ENCODE results near the gene TRPM2.

TRPM2 gene

DNA sequence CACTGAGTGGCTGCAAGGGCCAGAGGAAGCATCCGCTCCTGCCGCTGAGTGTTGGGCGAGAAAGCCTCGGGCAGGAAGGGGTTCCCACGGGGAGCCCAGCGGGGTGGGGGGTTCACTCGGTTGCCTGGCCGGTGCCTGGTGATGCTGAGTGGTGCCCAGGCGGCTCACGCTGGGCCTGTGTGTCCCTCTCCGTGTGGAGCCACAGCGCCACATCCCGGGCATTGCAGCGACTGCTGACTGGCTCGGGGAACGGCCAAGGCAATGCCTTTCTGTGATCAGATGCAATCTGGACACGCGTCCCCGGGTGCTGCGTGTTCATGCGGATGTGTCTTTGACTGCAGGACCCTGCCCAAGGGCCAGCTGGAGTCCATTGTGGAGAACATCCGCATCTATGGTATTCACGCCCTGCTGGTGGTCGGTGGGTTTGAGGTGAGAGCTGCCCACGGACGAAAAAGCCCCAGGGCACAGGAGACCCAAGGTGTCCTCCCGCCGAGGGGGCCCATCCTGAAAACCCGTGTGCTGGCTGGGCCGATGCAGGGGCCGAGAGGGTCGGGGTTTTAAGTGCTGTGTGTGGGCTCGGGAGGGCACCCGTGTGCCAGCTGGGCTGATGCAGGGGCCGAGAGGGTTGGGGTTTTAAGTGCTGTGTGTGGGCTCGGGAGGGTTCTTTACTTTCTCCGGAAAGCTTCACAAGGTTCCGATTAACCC, 30.6 kb upstream of the TRPM2 start:
- DNase-seq: no peak

DNA sequence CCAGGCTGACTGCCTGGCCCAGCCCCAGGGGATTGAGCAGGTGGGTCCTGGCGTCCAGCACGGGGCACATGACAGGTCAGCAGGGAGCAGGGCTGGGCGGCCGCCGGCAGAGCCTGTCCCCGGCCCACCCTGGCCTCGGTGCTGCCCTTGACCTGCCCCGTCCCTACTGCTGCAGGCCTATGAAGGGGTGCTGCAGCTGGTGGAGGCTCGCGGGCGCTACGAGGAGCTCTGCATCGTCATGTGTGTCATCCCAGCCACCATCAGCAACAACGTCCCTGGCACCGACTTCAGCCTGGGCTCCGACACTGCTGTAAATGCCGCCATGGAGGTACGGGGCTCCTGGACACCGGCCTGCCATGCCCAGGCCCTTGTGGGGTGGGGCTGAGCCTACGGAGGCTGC, 29.8 kb upstream of the TRPM2 start:
- no peak for DNase-seq

DNA sequence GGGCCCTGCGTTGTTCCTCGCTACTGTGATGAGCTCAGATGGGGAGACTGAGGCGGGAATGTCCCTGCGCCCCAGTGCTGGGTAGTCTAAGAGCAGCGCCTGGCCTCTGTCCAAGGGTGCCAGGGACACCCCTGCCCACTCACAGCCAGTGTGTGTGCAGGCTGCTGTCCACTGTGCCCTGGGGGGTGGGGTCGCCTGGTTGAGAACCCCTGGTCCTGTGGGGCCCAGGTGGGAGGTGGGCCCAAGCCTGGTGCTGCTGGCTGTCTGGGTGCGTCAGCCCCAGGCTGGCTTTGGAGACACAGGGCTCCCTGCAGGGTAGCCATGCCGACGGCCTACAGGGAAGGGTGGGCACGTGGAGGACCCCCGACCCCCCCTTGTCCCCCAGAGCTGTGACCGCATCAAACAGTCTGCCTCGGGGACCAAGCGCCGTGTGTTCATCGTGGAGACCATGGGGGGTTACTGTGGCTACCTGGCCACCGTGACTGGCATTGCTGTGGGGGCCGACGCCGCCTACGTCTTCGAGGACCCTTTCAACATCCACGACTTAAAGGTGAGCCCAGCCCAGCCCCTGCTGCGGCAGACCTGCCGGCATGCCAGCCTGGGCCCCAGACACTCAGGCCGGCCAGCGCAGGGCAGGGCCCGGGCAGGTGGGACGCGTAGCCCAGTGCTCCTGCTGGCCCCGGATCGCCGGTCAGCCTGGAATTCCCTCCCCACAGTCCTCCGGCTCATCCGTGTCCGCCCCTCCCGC, 29.1 kb upstream of the TRPM2 start:
- DNase-seq: no peak

DNA sequence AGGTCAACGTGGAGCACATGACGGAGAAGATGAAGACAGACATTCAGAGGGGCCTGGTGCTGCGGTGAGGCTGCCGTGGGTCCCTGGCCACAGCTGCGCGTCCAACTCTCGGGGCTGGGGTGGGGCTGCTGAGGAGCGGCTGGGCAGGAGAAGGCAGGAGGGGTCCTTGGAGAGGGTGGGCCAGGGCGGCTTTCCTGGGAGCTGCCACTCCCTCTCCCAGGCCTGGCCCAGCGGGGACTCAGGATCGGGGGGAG, 28.6 kb upstream of the TRPM2 start:
- DNase-seq: no peak

DNA sequence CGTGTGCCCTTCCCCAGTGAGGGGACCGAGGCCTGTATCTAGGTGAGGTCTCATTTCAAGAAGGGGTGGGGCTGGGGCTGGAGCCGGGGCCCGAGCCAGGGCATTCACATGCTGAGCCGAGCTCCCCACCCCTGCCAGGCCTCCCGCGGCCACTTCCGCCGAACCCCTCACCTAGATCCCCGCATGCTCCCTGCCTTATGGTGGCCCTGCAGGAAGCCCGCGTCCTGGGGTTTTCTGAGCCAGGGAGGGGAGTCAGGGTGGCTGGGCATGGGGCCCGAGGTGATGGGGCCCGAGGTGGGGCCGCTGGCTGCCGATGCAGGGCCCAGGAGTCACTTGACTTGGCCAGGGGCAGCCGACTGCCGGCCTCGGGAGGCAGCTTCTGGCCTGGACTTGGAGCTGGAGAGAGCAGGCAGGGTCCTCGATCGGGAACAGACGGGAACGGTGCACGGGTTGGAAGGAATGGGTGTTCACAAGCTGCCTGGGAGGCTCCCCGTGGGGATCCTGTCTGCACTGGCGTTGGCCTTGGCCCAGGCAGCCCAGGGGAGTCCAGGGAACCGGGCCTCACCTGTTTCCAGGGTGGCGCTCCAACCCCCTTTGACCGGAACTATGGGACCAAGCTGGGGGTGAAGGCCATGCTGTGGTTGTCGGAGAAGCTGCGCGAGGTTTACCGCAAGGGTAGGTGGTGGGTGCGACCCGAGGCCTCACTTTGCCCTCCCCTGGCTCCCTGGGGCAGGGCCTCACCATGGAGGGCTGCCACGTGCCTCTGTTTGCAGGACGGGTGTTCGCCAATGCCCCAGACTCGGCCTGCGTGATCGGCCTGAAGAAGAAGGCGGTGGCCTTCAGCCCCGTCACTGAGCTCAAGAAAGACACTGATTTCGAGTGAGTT, 27.8 kb upstream of the TRPM2 start:
- no peak for DNase-seq

DNA sequence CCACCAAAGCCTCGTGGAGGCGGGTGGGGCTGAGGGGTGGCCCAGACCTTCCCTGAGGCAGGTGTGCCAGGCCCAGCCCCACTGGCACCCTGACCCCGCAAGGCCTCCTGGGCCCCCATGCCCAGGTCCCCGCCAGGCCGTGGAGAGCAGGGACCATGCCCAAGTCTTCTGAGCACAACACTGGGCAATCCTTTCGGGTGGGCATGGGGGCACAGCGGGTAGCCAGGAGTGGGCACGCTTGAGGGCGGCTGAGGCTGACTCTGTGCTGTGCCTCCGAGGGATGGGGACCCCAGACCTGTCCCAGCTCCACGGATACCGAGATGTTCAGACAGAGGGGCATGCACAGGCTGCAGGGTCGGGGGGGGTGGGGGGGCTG, 27.2 kb upstream of the TRPM2 start:
- DNase-seq: no peak

DNA sequence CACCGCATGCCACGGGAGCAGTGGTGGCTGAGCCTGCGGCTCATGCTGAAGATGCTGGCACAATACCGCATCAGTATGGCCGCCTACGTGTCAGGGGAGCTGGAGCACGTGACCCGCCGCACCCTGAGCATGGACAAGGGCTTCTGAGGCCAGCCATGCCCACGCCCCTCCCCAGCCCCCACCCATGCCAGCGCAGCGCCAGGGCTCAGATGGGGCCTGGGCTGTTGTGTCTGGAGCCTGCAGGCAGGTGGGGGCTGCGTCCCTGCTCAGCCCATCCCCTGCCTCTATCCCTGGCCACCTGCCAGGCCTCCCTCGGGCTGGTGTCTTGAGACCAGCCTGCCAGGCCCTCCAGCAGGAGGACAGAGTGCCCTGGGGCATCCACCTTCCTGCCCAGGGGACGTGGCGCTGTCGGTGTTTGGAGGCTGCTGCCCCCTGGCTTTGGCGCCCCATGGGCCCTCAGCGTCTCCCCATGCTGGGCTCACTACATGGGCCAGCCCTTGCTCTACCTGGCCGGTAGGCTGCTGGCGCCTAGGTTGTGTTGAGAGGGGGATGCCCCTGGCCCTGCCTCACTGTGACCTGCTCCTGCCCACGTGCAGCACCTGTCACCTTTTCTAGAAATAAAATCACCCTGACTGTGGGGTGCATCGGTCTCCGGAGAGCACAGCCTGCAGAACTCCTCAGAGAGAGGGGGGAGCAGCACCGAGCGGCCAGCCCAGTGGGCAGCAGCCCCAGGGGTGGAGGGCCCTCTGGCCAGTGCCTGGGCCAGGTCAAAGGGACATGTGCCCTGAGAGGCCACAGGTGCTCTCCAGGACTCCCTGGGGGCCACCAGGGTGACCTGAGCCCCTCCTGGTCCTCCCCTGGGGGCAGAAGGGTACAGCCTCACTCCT, 26.5 kb upstream of the TRPM2 start:
- DNase-seq: no peak

DNA sequence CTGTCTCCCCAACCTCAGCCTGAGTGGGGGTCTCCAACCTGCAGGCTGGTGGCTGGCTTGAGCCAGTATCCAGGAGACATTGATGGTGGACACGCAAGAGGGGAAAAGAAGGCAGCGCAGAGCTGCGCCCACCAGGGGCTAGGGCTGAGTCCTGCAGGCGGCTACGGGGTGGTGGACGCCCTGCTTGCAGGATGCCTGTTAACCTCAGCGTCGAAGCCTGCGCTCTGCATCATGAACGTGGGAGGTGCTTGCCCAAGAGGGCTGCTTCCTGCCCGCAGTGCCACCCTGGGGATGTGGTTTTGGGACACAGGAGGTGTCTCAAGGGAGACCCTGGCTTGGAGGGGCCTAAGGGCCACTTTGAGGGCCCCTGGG, 25.8 kb upstream of the TRPM2 start:
- no peak for DNase-seq

DNA sequence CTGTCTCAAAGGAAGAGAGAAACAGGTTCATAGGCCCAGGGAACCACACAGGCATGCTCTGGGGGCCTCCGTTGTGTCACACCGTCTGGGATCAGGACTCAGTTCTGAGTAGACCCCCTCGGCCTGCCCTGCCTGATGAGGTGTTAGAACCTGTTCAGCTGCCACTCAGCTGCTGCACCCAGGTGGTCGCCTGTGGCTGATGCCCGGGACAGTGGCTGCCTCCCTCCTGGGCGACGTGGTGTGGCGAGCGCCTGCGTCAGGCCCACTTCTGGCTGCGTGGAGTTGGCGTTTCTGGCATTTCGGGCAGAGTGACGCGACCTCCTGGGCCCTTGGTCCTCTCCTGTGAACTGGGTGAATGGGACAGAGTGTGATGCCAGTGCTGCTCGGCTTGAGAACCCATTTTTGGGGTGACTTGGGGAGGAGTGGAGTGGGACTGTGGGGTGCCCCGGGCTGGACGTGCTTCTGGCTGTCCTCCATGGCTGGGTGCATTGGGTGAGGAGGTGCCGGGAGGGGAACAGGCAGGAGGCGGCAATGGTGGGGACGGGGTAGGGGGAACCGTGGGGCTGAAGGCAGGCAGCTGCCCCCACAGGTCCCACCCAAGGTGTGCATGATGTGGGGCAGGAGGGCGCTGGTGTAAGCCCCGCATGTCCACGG, 25.1 kb upstream of the TRPM2 start:
- DNase-seq: no peak

DNA sequence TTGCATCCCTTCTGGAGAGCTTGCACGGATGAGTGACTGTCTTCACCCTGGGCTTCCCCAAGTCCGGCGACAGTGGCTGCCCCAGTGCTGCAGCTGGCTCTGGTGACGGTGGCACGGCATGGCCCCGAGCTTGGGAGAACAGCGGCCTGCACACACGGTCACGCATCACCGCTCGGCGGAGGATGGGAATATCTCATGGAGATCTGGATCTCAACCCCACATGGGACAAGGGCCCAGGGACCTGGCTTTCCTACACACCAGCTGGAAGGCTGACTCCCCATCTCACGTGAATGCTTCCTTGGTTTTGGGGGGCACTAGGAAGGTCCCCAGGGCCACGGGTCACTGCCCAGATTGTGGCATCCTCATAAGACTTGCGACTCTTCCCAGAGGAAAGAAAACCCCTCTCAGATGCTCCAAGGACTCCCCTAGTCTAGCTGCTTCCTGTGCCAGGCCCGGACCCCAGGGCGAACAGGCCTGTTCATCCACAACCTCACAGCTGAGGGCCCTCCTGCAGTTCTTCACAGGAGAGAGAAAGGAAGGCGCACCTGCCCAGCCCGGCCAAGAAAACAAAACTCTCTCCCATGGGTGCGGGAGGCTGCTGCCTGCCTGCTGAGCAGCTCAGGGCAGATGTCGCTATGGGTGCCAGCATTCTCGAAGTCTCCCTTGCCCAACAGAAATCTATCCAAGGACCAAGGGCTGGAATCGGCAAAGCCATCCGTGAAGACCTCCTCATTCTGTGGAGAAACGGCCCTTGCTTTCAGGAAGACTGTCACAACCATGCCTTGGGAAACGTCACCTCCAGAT, 24.1 kb upstream of the TRPM2 start:
- DNase-seq: no peak

DNA sequence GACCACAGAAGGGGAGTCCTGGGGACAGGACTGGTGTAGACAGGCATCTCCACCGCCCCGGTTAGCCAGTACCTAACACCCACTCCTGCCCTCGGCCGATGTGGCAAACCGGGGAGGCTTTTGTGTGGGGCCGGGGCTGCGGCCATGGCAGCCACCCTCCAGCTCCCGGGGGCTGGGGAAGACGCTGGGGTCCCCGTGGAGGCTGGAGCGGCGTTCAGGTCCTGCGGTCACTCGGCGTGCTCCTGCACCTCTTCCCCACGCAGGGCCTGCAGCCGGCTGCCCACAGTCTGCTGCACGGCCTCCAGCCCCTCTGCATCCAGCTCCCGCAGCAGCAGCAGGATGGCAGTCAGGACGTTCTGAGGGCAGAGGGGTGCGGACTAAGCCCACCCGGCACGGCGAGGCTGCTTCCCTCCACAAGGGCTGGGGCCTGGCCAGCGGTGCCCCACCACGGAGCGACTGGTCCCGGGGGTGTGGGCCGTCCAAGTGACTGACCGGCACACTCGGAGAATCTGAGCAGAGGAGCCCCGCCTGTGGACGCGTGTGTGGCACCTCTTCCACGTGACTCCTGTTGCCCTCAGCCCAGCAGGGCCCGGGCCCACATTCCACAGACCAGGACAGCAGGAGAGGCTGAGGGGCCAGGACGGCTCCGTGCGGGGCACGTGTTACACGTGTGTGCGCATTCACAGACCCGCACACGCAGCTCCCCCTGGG, 23.3 kb upstream of the TRPM2 start:
- DNase-seq: no peak

DNA sequence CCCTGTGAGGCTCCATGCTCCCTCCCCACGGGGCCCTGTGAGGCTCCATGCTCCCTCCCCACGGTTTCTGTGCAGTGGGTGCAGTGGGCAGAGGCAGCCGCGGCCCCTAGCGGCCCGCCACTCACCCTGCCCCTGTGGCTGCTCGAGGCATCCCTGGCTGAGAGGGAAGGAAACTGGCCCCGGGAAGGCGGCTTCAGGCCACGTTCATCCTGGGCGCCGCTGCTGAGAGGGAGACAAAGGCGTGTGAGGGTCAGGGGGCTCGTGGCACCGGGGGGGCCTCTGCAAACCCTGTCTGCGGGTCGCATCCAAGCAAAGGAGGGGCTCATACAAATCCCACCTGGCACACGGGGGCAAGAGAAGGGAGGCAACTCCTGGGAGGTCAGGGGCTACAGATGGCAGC, 22.7 kb upstream of the TRPM2 start:
- no peak for DNase-seq

DNA sequence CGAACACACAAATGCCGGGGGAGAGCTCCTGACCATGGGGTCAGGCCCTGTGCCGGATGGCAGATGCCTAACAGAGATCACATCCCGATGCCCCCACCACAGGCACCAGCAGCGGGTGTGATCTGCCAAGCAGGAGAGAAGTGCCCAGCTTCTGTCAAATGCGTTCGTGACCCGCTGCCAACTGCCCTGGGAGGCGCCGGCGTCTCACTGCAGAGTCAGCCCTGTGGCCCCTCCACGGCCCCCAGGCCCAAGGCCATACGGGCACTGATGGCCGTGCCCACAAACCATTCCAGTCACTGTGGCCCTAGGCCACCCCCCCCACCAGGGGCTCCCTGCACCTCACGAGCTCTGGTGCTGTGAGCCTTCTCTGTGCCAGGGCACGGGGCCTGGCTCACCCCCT, 22.2 kb upstream of the TRPM2 start:
- DNase-seq: no peak

DNA sequence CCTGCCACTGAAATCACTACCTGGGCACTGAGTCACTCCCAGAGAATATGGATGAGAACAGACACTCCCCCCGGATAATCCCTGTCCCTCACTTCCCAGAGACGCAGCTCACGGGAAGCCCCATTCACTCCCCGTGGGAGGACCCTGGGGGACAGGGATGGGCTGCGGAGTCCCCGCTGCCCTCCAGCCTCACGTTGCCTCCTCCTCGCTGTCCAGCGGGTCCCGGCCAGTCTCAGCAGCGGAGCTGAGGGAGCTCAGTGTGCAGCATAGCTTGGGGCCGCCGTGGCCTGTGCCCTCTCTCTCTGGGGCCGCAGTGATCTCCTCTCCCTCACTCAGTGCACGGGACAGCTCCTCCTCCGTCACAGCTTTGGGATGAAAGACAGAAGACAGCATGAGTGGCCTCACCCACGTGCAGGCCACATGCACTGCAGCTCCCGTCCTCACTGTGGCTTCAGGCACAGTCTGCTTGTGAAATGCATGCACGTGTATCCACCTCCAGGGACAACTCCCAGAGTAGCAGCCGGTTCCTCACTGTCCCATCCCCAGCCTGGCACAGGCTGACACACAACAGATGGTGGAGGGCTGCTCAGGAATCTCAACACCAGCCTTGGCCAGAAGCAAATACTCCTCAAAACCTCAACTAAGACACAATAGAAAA, 21.6 kb upstream of the TRPM2 start:
- no peak for DNase-seq

DNA sequence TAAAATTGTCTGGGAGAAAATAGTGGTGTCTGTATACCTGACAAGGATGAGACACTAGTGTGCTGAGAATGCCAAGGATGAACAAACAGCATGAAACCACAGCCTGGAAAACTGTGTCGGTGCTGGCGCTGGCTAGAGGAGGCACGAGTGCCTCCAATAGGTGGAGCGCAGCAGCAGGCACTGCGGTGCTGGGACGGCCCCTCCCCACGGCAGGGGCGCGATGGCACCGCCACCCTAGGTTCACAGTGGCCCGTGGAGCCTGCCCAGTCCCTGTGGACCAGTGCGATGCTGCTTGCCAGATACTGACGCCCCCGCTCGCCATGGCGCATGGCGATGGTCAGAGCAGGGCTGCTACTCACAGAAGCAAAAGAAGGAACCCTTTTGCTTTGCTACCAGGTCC, 21.0 kb upstream of the TRPM2 start:
- no peak for DNase-seq

DNA sequence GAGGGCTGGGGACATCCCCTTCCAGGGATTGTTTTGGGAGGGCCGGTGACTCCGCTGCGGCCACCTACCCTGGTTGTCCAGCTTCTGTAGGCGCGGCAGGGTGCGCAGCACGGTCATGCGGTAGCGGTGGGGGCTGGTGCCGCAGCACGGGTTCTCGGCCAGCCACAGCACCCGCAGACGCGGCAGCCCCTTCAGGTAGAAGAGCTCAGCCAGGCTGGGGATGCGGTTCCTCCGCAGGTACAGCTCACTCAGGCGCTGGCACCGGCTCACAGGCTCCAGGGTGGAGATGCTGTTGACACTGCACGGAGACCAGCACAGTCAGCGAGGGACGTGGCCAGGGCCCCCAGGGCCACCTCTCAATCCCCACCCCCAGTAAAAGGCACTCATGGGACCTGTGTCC, 20.5 kb upstream of the TRPM2 start:
- no peak for DNase-seq

DNA sequence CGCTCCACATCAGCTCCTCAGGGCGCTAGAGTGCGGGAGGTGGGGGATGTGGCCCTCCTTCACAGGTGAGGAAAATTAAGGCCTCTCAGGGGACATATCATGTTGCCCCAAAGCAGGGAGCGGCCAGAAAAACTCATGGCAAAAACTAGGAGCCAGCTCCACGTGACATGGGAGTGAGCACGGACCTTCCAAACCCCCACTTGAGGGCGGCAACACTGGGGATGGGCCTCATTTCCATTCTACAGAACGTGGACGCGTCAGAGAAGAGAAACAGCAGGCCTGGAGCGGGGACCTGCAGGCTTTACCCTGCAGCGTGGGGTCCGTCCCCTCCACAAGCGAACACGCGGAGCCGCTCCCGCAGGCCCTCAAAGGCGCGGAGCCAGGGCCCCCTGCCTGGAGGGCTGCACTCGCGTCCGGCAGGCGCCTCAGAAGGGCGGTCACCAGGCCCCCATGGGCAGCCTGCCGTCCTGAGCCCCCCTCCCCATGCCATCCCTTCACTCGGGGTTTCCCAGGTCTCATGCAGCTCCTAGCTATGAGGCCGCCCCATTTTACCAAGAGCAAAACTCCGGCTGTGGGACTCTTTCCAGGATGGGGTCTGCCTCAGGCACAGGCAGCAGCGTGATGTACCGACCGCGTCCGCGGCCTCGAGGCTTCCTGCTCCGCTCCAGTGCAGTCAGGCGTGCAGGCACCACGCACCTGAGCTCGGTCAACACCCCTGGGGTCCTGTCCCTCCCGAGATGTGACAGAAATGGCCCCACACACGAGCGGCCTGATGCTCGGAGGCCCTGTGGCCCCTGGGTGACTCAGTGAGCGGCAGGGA, 19.7 kb upstream of the TRPM2 start:
- no peak for DNase-seq

DNA sequence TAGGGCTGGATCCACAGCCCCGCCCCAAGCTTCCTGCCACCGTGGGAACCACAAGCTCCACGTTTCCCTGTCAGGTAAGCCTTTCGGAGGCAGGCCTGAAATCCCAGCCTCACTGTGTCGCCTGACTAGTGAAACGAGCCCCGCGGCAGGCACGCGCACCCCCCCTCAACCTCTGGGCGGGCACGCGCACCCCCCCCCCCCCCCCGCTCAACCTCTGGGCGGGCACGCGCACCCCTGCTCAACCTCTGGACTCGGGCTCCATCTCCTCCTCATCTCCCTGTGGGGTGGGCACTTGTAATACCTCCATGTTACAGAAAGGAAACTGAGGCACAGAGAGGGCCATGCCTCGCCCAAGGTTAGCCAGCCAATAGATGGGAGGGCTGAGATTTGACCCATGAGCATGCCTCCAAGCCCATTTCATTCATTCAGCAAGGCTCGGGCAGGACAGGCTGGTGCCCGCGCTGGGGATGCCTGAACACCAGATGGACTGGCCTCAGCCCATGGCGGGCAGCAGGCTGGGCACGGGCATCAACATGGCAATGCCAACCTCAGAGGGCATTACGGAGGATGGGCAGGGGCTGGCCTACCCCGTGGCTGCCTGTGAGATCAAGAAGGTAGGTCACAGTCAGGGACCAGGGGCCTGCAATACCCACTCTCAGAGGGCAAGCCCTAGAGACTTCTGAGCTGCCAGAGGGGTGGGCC, 18.9 kb upstream of the TRPM2 start:
- DNase-seq: no peak

Data from SIG-M5 (cell line).